ENCODE data around the gene TANGO2. TPM values are rescaled to one million over a fixed set of nuclear protein-coding genes. Genes with fewer than 3 reads are reported as not detected.

Gene TANGO2
- total RNA-seq, 2 experiments from 2014 or later = 15.7 to 18.3 TPM

GRCh38 chr22:20044495-20045151, 23.7 kb downstream of the TANGO2 start:
- no peak for TF ChIP-seq CTCF (IDR thresholded peaks at IDR 0.05)
- ATAC-seq = no peak
- H3K27ac Mint-ChIP-seq = no peak overlapping the region
- ChIA-PET POLR2A (interaction anchor here (0.7 kb wide), 1 partner anchor 28 kb away, joined by 3 read pairs; no protein-coding TSS in a partner anchor), CTCF (no interaction called here)
- H3K36me3 Mint-ChIP-seq (ENCODE audit: low read depth) = peaks cover 31% of the 10 kb centered on the region
- intact Hi-C loops (cut with micrococcal nuclease) = no loop called here
- H3K4me3 Mint-ChIP-seq = no peak overlapping the region
- no peaks in the 10 kb centered on the region for H3K27me3 Mint-ChIP-seq
- peaks cover 8% of the 10 kb centered on the region for H3K4me1 Mint-ChIP-seq (ENCODE audit: low read depth)
- peaks cover 13% of the 10 kb centered on the region for H3K9me3 Mint-ChIP-seq
- no peak for DNase-seq

GRCh38 chr22:20046730-20047129, 25.8 kb downstream of the TANGO2 start:
- ATAC-seq = no peak
- no peak for DNase-seq
- Mint-ChIP-seq H3K36me3 (ENCODE audit: low read depth) (peaks cover 33% of the 10 kb centered on the region), H3K27me3 (no peaks in the 10 kb centered on the region), H3K9me3 (peaks cover 13% of the 10 kb centered on the region), H3K27ac (no peak overlapping the region), H3K4me3 (no peak overlapping the region), H3K4me1 (ENCODE audit: low read depth) (peaks cover 8% of the 10 kb centered on the region)
- ChIA-PET CTCF (no interaction called here), POLR2A (no interaction called here)
- intact Hi-C loops (cut with micrococcal nuclease) = no loop called here
- no peak for TF ChIP-seq CTCF (IDR thresholded peaks at IDR 0.05)

- no peak for TF ChIP-seq CTCF (IDR thresholded peaks at IDR 0.05)
- POLR2A ChIA-PET = interaction anchor here (1.5 kb wide), 1 partner anchor 11 kb away, joined by 4 read pairs; no protein-coding TSS in a partner anchor
- intact Hi-C loops (cut with micrococcal nuclease) = no loop called here
- H3K36me3 Mint-ChIP-seq (ENCODE audit: low read depth) = peaks cover 29% of the 10 kb centered on the region
- H3K4me1 Mint-ChIP-seq (ENCODE audit: low read depth) = peaks cover 6% of the 10 kb centered on the region
- no peak overlapping the region for H3K4me3 Mint-ChIP-seq
- no peak for DNase-seq
- no peak for ATAC-seq
- no peak overlapping the region for H3K27ac Mint-ChIP-seq
- CTCF ChIA-PET = no interaction called here
- peaks cover 13% of the 10 kb centered on the region for H3K9me3 Mint-ChIP-seq
- no peaks in the 10 kb centered on the region for H3K27me3 Mint-ChIP-seq
These were observed 31.0 kb downstream of the TANGO2 start for GRCh38 chr22:20051927-20052308.

- ChIA-PET POLR2A (interaction anchor here (1.5 kb wide), 1 partner anchor 12 kb away, joined by 4 read pairs; no protein-coding TSS in a partner anchor), CTCF (no interaction called here)
- no peak for TF ChIP-seq CTCF (IDR thresholded peaks at IDR 0.05)
- DNase-seq = no peak
- Mint-ChIP-seq H3K36me3 (ENCODE audit: low read depth) (peaks cover 25% of the 10 kb centered on the region), H3K4me1 (ENCODE audit: low read depth) (peaks cover 6% of the 10 kb centered on the region), H3K27ac (no peak overlapping the region), H3K27me3 (no peaks in the 10 kb centered on the region), H3K9me3 (peaks cover 12% of the 10 kb centered on the region), H3K4me3 (no peak overlapping the region)
- intact Hi-C loops (cut with micrococcal nuclease) = no loop called here
- no peak for ATAC-seq
These were observed 31.7 kb downstream of the TANGO2 start for GRCh38 chr22:20052309-20053259.

Measured in activated CD8-positive, alpha-beta T cell treated with anti-CD3 and anti-CD28 coated beads for 36 hours (primary cell).